Activated T-helper 1 cell treated with anti-CD3 and anti-CD28 coated beads, Interleukin-2, amount 50 U/mL, for 16 hours (primary cell): ENCODE data around the gene LARP1.
"Not testable (repeated sequence)": the region's sequence is repeated elsewhere in the genome, so short reads cannot be mapped to it uniquely, and the experiment has no call there.

ENCODE experiments used
- DNase-seq, 2 donors: peaks; one replicate each; pipeline ENCODE4 v3.0.0-alpha.2; 2020; ENCODE audit warnings: low read depth in 1 of 2, low spot score in 1 of 2

The LARP1 gene

GRCh38 chr5:154755361-154756008, at the start of gene LARP1:
TSS of gene LARP1 (plus strand) at chr5:154755377. CDS start at chr5:154755758, 381 bp downstream.
- DNase-seq = no peak

- DNase-seq = no peak
Measured at GRCh38 chr5:154706416-154706815, 48.8 kb upstream of the LARP1 start.

GRCh38 chr5:154707641-154708040, 47.5 kb upstream of the LARP1 start:
- DNase-seq = no peak

GRCh38 chr5:154708207-154708606, 47.0 kb upstream of the LARP1 start:
- no peak for DNase-seq

GRCh38 chr5:154708846-154709245, 46.3 kb upstream of the LARP1 start:
- DNase-seq = no peak

- DNase-seq = no peak
Measured at GRCh38 chr5:154709368-154710305, 45.5 kb upstream of the LARP1 start.

GRCh38 chr5:154712518-154713437, 42.4 kb upstream of the LARP1 start:
- no peak for DNase-seq

GRCh38 chr5:154713615-154714125, 41.5 kb upstream of the LARP1 start:
- DNase-seq = no peak

GRCh38 chr5:154714266-154714986, 40.8 kb upstream of the LARP1 start:
- DNase-seq = no peak

- no peak for DNase-seq
Measured at GRCh38 chr5:154721481-154722058, 33.6 kb upstream of the LARP1 start.

GRCh38 chr5:154722097-154722496, 33.1 kb upstream of the LARP1 start:
- no peak for DNase-seq

- DNase-seq = no peak
Measured at GRCh38 chr5:154722936-154723335, 32.2 kb upstream of the LARP1 start.

- DNase-seq = no peak
Measured at GRCh38 chr5:154723740-154724505, 31.3 kb upstream of the LARP1 start.

GRCh38 chr5:154727361-154727760, 27.8 kb upstream of the LARP1 start:
- no peak for DNase-seq

GRCh38 chr5:154728939-154729588, 26.1 kb upstream of the LARP1 start:
- no peak for DNase-seq

- DNase-seq = no peak
Measured at GRCh38 chr5:154729613-154730012, 25.6 kb upstream of the LARP1 start.

- not testable (repeated sequence) for DNase-seq
Measured at GRCh38 chr5:154730761-154731160, 24.4 kb upstream of the LARP1 start.

GRCh38 chr5:154732212-154732611, 23.0 kb upstream of the LARP1 start:
- DNase-seq = no peak
